Activated CD4-positive, alpha-beta T cell treated with anti-CD3 and anti-CD28 coated beads for 4 hours (primary cell): ENCODE results near the gene TCAIM.

Experiments
- DNase-seq, 2 donors: peaks; one replicate each; pipeline ENCODE4 v3.0.0-alpha.2; 2020

Gene TCAIM

GRCh38 chr3:44446929-44447328, 108.4 kb downstream of the TCAIM start:
- DNase-seq = no peak

GRCh38 chr3:44451441-44451840, 112.9 kb downstream of the TCAIM start:
- no peak for DNase-seq

- DNase-seq = no peak
Measured at GRCh38 chr3:44454258-44454657, 115.7 kb downstream of the TCAIM start.

GRCh38 chr3:44455318-44455717, 116.8 kb downstream of the TCAIM start:
- DNase-seq = no peak
